ENCODE data around the gene CCDC9B.

- TF ChIP-seq CTCF (IDR thresholded peaks at IDR 0.05): no peak
- no peak for TF ChIP-seq POLR2A (IDR thresholded peaks at IDR 0.05)
- TF ChIP-seq EP300 (IDR thresholded peaks at IDR 0.05): no peak
Measured at GRCh38 chr15:40307421-40308211, 33.1 kb downstream of the CCDC9B start, which contains the start of gene PLCB2.

Measured in gastroesophageal sphincter (tissue), 3 donors.